Esophagus muscularis mucosa (tissue), 4 donors: Measurements from ENCODE around the gene DDA1. TPM values are rescaled to one million over a fixed set of nuclear protein-coding genes. Genes with fewer than 3 reads are reported as not detected.

ENCODE experiments used
- DNase-seq: peaks from one replicate; pipeline ENCODE4 v3.0.0-alpha.2; 2017; ENCODE audit errors: extremely low spot score
- H3K27ac ChIP-seq, 4 donors: fragments of 200-600 bp; sonication (generic); replicated peaks in 1 of 4; 1 replicate in 3 of 4; 2 replicates in 1 of 4; pipeline ENCODE4 v1.5.1; 2016 to 2019; ENCODE audit warnings: mild to moderate bottlenecking in 1 of 4
- H3K27me3 ChIP-seq, 4 donors: fragments of 200-600 bp; sonication (generic); one replicate each; pipeline versions ENCODE4 v1.5.1 to v1.6.0; 2016 to 2019
- H3K36me3 ChIP-seq, 4 donors: fragments of 200-600 bp; sonication (generic); one replicate each; pipeline ENCODE4 v1.5.1; 2016 to 2019
- H3K4me1 ChIP-seq, 4 donors: fragments of 200-600 bp; sonication (generic); one replicate each; pipeline ENCODE4 v1.5.1; 2016 to 2019
- H3K4me3 ChIP-seq, 4 donors: fragments of 200-600 bp; sonication (generic); 1 replicate in 2 of 4; 2 replicates in 2 of 4; pipeline ENCODE4 v1.5.1; 2016 to 2019; ENCODE audit warnings: mild to moderate bottlenecking in 4 of 4, moderate library complexity in 1 of 4
- H3K9me3 ChIP-seq, 4 donors: fragments of 200-600 bp; sonication (generic); 1 replicate in 3 of 4; 2 replicates in 1 of 4; pipeline ENCODE4 v1.5.1; 2016 to 2019
- CTCF ChIP-seq, 3 experiments: fragments of 200-600 bp in 2 of 3; fragments of 450-650 bp in 1 of 3; sonication (generic) in 2 of 3; IDR thresholded peaks; one replicate each; pipeline ENCODE4 v1.5.1; 2017 to 2019; ENCODE audit warnings: antibody characterized with exemption in 3 of 3, mild to moderate bottlenecking in 2 of 3, moderate library complexity in 1 of 3
- EP300 ChIP-seq: sonication (generic); formaldehyde crosslinking; IDR thresholded peaks from one replicate; pipeline ENCODE4 v1.6.1; 2017; ENCODE audit warnings: antibody characterized with exemption
- POLR2A ChIP-seq: fragments of 450-650 bp; IDR thresholded peaks from one replicate; pipeline ENCODE4 v1.6.1; 2017; ENCODE audit warnings: antibody characterized with exemption, moderate library complexity, mild to moderate bottlenecking, low read depth
- POLR2AphosphoS5 ChIP-seq, 2 donors: sonication (generic); formaldehyde crosslinking; IDR thresholded peaks; one replicate each; pipeline ENCODE4 v1.6.1; 2017; ENCODE audit warnings: antibody characterized with exemption in 2 of 2
- WGBS: methylation state at CpG from one replicate; pipeline ENCODE4 v1.1.5; 2018; 5-methylcytosine and 5-hydroxymethylcytosine counted together
- intact Hi-C: fragments of 100-400 bp; cut with DNase I; formaldehyde crosslinking; loops from one replicate; pipeline ENCODE4 v1.15.1; 2023
- total RNA-seq, 4 donors: library from RNA; depleted of rRNA; stranded (reverse); fragments of >200 nt; gene quantifications; one replicate each; pipeline versions ENCODE4 v1.1.0 to v1.2.1, GENCODE V29; 2016

Gene DDA1
- total RNA-seq = 10 to 100 TPM; 12.0 to 25.4 (median 20.9) TPM

GRCh38 chr19:17309198-17309964 lies at the start of gene DDA1:
Gene DDA1 (plus strand): TSS chr19:17309563. CDS start chr19:17309655, 92 bp downstream.
- intact Hi-C loops = no loop called here
- peaks cover 49 to 79% (median 68%) of the 10 kb centered on the region in 4 donors for H3K4me1 ChIP-seq

GRCh38 chr19:17259934-17260333 lies 49.4 kb upstream of the DDA1 start:
- no peak for DNase-seq
- Histone ChIP-seq H3K4me1 (no peaks in the 10 kb centered on the region), H3K4me3 (no peak overlapping the region), H3K36me3 (peaks cover 0 to 42% (median 3%) of the 10 kb centered on the region in 4 donors), H3K9me3 (peaks cover 0 to 10% (median 2%) of the 10 kb centered on the region in 4 donors), H3K27ac (no peak overlapping the region), H3K27me3 (no peaks in the 10 kb centered on the region)
- no peak for TF ChIP-seq EP300
- no peak for TF ChIP-seq POLR2AphosphoS5 (IDR thresholded peaks at IDR 0.05)
- TF ChIP-seq CTCF (IDR thresholded peaks at IDR 0.05) = no peak
- TF ChIP-seq POLR2A = no peak
- WGBS = 50% methylated on average over 1 of the region's 1 CpG
- intact Hi-C loops = no loop called here

More at GRCh38 chr19:17309198-17309964, at the start of gene DDA1:
- Histone ChIP-seq H3K36me3 (peaks cover 4 to 29% (median 13%) of the 10 kb centered on the region in 4 donors), H3K27me3 (peaks cover 0 to 9% (median 0%) of the 10 kb centered on the region in 4 donors), H3K27ac (peak within 1 kb of the TSS; percentile 75 to 92 (median 80)), H3K4me3 (peak within 1 kb of the TSS; percentile 77 to 95 (median 93)), H3K9me3 (no peaks in the 10 kb centered on the region)
- no peak for TF ChIP-seq POLR2A
- no peak for TF ChIP-seq EP300
- TF ChIP-seq CTCF (IDR thresholded peaks at IDR 0.05) = peak in 2 of 3 experiments; percentile 8 to 24
- TF ChIP-seq POLR2AphosphoS5 (IDR thresholded peaks at IDR 0.05) = peak; percentile 77 to 93
- DNase-seq = peak; percentile 100
- WGBS = under 1% methylated on average over 37 of the region's 46 CpGs

- H3K27me3 ChIP-seq = no peaks in the 10 kb centered on the region
- intact Hi-C loops = no loop called here
- no peaks in the 10 kb centered on the region for H3K4me1 ChIP-seq
- DNase-seq = no peak
- H3K4me3 ChIP-seq = no peak overlapping the region
- no peak for TF ChIP-seq EP300
- TF ChIP-seq CTCF (IDR thresholded peaks at IDR 0.05) = peak; percentile 82 to 96 (median 90)
- no peak for TF ChIP-seq POLR2A
- peak in 1 of 2 donors; percentile 48 for TF ChIP-seq POLR2AphosphoS5 (IDR thresholded peaks at IDR 0.05)
- WGBS = 26% methylated on average over 15 of the region's 15 CpGs
- H3K9me3 ChIP-seq = peaks cover 0 to 10% (median 2%) of the 10 kb centered on the region in 4 donors
- peaks cover 0 to 33% (median 3%) of the 10 kb centered on the region in 4 donors for H3K36me3 ChIP-seq
- no peak overlapping the region for H3K27ac ChIP-seq
Observed at GRCh38 chr19:17260842-17261325, 48.5 kb upstream of the DDA1 start.

GRCh38 chr19:17262557-17262956 lies 46.8 kb upstream of the DDA1 start:
- TF ChIP-seq CTCF (IDR thresholded peaks at IDR 0.05) (no peak), EP300 (no peak), POLR2A (no peak), POLR2AphosphoS5 (IDR thresholded peaks at IDR 0.05) (no peak)
- Histone ChIP-seq H3K4me3 (peak overlapping the region; percentile 12 to 55 (median 20)), H3K36me3 (peaks cover 0 to 26% (median 3%) of the 10 kb centered on the region in 4 donors), H3K27me3 (no peaks in the 10 kb centered on the region), H3K4me1 (peaks cover under 1 to 3% (median under 1%) of the 10 kb centered on the region in 4 donors), H3K9me3 (peaks cover 0 to 10% (median 2%) of the 10 kb centered on the region in 4 donors), H3K27ac (no peak overlapping the region)
- intact Hi-C loops = no loop called here
- 73% methylated on average over 14 of the region's 16 CpGs for WGBS
- no peak for DNase-seq
